GM21390 (cell line): ENCODE measurements around the gene ZFAND2B.
A peak's percentile ranks its signal among the peaks of the same experiment; 100 is the strongest.
"Not testable (repeated sequence)": the region's sequence is repeated elsewhere in the genome, so short reads cannot be mapped to it uniquely, and the experiment has no call there.

Source experiments
- ATAC-seq: cut with Tn5 transposase; IDR thresholded peaks from one replicate; pipeline ENCODE4 v1.9.1; 2021; ENCODE audit not compliant: unreplicated experiment

Gene ZFAND2B

GRCh38 chr2:219175928-219176817 lies 30.4 kb upstream of the ZFAND2B start:
- peak; percentile 32 for ATAC-seq

GRCh38 chr2:219176818-219177551 lies 29.6 kb upstream of the ZFAND2B start, which contains the start of gene CNPPD1:
CNPPD1 (minus strand) TSS chr2:219176925; CDS start chr2:219176828, 97 bp downstream.
- ATAC-seq = peak; percentile 68

GRCh38 chr2:219177552-219178376 lies 28.8 kb upstream of the ZFAND2B start, which contains the start of gene RETREG2:
RETREG2 (plus strand) TSS chr2:219178275; CDS start chr2:219178353, 78 bp downstream.
- ATAC-seq = peak; percentile 45

- ATAC-seq = peak; percentile 5
Observed at GRCh38 chr2:219178377-219179175, 28.0 kb upstream of the ZFAND2B start.

GRCh38 chr2:219179601-219180465 lies 26.7 kb upstream of the ZFAND2B start:
- ATAC-seq = no peak

DNA sequence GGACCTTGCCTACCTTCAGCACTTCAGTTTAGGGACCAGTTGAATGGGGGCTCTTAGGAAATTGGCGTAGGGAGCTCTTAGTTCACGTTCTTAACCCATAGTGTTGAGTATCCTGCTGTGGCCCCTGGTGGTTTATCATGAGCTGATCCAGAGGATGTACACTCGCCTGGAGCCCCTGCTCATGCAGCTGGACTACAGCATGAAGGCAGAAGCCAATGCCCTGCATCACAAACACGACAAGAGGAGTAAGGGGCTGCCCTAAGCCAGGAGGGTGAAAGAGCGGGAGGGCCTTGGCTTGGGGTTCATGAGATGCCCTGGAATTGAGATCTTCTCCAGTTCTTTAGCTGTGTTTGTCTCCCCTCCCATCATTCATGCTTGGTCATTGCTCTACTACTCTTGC lies 25.6 kb upstream of the ZFAND2B start:
- no peak for ATAC-seq

DNA sequence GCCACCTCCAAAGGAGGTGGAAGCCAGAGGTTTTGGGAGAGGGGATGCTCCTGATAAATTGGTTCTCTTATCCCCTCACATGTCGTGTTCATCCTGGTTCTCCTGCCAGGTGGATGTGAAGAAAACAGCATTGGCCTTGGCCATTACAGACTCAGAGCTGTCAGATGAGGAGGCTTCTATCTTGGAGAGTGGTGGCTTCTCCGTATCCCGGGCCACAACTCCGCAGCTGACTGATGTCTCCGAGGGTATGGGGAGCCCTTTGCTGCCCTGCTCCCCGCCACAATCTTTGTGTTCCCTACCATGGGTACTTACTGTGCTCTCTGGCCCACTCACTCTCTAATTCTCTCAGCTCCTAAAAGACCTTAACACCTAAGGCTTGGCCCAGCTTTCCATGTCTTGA lies 25.1 kb upstream of the ZFAND2B start:
- no peak for ATAC-seq

GRCh38 chr2:219182331-219183150 lies 24.0 kb upstream of the ZFAND2B start:
- no peak for ATAC-seq

DNA sequence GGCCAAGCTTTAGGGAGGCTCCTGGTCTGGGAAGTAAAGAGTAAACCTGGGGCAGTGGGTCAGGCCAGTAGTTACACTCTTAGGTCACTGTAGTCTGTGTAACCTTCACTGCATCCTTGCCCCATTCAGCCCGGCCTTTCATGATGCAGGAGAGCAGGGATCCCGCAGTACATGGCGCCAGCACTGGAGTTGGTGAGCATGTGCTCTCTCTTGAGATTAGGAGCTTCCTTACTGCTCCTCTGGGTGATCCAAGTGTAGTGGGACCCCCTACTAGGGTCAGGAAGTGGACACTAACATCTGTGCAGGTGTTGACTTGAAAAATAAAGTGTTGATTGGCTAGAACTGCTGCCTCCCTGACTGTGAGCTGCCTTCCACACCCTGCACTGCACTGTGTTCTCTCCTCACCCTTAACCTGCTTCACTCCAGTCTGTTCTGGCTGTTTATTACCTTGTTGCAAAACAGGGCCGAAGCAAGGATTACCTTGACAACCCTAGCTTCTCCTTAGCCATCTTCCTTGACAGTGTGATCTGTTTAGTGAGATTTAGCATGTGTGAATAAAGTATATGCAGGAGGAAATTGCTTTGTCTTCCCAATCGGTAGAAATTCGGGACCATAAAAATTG lies 23.3 kb upstream of the ZFAND2B start:
- no peak for ATAC-seq

GRCh38 chr2:219184121-219184520 lies 22.5 kb upstream of the ZFAND2B start:
- ATAC-seq = no peak

DNA sequence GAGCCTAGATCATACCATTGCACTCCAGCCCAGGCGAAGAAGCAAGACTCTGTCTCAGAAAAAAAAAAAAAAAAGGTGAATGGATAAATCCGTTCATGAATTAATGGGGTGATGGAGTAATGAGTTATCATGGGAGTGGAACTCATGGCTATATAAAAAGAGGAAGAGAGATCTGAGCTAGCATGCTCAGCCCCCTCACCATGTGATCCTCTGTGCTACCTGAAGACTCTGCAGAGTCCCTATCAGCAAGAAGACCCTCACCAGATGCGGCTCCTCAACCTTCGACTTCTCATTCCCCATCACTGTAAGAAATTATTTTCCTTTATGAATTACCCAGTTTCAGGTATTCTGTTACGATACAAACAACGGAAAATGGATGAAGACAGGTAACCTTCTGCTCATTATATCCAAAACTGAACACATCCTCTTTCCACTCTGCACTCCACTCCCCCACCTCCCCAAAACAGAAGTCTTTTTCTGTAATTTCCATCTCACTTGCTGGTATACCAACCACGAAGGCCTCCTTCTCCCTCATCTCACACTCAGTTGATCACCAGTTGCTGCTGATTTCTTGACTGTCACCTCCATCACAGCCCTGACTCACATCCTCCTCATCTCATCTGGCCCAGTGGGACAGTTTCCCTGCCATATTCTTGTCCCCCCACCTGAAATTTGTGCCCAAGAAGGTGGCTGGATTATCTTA lies 19.7 kb upstream of the ZFAND2B start:
- ATAC-seq = no peak

GRCh38 chr2:219197388-219197787 lies 9.2 kb upstream of the ZFAND2B start:
- no peak for ATAC-seq

DNA sequence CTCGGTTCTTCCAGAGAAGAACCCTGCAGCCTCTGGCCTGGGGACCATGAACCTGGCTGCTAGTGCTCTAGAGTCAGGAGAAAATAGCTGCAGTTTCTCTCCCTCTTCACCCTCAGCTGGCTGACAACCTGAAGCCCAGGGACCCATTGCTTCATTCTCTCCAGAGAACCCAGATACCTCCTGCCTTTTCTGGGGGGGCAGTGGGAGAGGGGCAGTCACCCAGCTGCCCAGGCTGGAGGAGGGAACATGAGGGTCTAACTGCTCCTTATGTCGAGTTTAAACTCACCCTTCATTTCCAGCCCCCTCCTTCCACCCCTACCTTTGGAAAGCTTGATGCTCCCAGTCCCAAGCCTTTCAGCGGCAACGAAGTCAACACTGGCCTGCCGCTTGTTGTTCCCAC lies 7.6 kb upstream of the ZFAND2B start:
- ATAC-seq = no peak

DNA sequence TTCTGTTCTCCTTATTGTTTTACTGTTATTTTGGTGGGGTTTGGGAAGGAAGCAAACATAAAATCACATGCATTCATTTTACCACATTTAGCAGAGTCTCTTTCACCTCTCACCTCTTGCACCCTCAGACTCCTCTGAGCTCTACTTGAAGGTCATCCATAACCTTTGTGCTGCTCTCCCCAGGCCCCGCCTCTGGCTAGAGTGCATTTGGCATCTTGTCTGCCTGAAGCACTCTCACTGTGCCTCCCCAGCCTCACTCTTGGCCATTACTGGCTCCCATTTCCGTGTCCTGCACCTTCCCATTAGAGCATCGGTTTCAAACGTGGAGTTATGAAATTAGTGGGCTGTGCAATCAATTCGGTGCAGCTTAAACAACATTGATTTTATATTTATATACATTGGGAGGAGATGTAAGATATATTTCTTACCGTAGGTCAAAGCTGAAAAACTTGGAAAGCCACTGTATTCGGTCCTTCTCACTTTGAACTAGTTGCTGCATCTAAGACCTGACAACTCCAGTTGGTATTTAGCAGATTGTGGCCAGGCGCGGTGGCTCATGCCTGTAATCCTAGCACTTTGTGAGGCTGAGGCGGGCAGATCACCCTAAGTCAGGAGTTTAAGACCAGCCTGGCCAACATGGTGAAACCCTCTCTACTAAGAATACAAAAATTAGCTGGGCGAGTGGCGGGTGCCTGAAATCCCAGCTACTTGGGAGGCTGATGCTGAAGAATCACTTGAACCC lies 6.9 kb upstream of the ZFAND2B start:
- no peak for ATAC-seq

DNA sequence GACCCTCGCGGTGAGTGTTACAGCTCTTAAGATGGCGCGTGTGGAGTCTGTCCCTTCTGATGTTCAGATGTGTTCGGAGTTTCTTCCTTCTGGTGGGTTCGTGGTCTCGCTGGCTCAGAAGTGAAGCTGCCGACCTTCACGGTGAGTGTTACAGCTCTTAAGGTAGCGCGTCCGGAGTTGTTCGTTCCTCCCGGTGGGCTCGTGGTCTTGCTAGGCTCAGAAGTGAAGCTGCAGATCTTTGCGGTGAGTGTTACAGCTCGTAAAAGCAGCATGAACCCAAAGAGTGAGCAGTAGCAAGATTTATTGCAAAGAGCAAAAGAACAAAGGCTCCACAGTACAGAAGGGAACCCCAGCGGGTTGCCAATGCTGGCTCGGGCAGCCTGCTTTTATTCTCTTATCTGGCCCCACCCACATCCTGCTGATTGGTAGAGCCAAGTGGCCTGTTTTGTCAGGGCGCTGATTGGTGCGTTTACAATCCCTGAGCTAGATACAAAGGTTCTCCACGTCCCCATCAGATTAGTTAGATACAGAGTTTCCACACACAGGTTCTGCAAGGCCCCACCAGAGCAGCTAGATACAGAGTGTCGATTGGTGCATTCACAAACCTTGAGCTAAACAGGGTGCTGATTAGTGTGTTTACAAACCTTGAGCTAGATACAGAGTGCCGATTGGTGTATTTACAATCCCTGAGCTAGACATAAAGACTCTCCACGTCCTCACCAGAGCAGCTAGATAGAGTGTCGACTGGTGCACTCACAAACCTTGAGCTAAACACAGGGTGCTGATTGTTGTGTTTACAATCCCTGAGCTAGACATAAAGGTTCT lies 5.9 kb upstream of the ZFAND2B start:
- not testable (repeated sequence) for ATAC-seq

DNA sequence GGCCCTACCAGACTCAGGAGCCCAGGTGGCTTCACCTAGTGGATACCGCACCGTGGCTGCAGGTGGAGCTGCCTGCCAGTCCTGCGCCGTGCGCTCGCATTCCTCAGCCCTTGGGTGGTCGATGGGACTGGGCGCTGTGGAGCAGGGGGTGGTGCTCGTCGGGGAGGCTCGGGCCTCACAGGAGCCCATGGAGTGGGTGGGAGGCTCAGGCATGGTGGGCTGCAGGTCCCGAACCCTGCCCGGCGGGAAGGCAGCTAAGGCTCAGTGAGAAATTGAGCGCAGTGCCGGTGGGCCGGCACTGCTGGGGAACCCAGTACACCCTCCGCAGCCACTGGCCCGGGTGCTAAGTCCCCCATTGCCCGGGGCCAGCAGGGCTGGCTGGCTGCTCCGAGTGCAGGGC lies 5.3 kb upstream of the ZFAND2B start:
- not testable (repeated sequence) for ATAC-seq
